Measurements from ENCODE around the gene BPGM. TPM values are rescaled to one million over a fixed set of nuclear protein-coding genes. Genes with fewer than 3 reads are reported as not detected.

The BPGM gene
- total RNA-seq, 1 experiment from 2014 or later, result 25.4 TPM

GRCh38 chr7:134697205-134697886 is 50.7 kb downstream of the BPGM start:
- no peak for DNase-seq (ENCODE audit: low spot score)

- DNase-seq (ENCODE audit: low spot score), result no peak
Observed at GRCh38 chr7:134698481-134698880, 51.8 kb downstream of the BPGM start.

GRCh38 chr7:134699021-134699818 is 52.6 kb downstream of the BPGM start:
- DNase-seq (ENCODE audit: low spot score), result no peak

- no peak for DNase-seq (ENCODE audit: low spot score)
Observed at GRCh38 chr7:134699899-134700298, 53.2 kb downstream of the BPGM start.

GRCh38 chr7:134701272-134701671 is 54.6 kb downstream of the BPGM start:
- DNase-seq (ENCODE audit: low spot score), result peak; percentile 28

GRCh38 chr7:134702366-134703240 is 56.0 kb downstream of the BPGM start:
- DNase-seq (ENCODE audit: low spot score), result no peak

- DNase-seq (ENCODE audit: low spot score), result no peak
Observed at GRCh38 chr7:134703241-134703594, 56.6 kb downstream of the BPGM start.

GRCh38 chr7:134703782-134704181 is 57.1 kb downstream of the BPGM start:
- no peak for DNase-seq (ENCODE audit: low spot score)

GRCh38 chr7:134704827-134705226 is 58.2 kb downstream of the BPGM start:
- no peak for DNase-seq (ENCODE audit: low spot score)

GRCh38 chr7:134705716-134706115 is 59.1 kb downstream of the BPGM start:
- DNase-seq (ENCODE audit: low spot score), result no peak

- no peak for DNase-seq (ENCODE audit: low spot score)
Observed at GRCh38 chr7:134706468-134706867, 59.8 kb downstream of the BPGM start.

- no peak for DNase-seq (ENCODE audit: low spot score)
Observed at GRCh38 chr7:134707663-134708378, 61.2 kb downstream of the BPGM start.

- no peak for DNase-seq (ENCODE audit: low spot score)
Observed at GRCh38 chr7:134708692-134709091, 62.0 kb downstream of the BPGM start.

- DNase-seq (ENCODE audit: low spot score), result no peak
Observed at GRCh38 chr7:134709197-134709596, 62.5 kb downstream of the BPGM start.

GRCh38 chr7:134710511-134710853 is 63.8 kb downstream of the BPGM start:
- DNase-seq (ENCODE audit: low spot score), result no peak

GRCh38 chr7:134710854-134711624 is 64.4 kb downstream of the BPGM start:
- DNase-seq (ENCODE audit: low spot score), result peak; percentile 56

- DNase-seq (ENCODE audit: low spot score), result peak; percentile 73
Observed at GRCh38 chr7:134712196-134712595, 65.5 kb downstream of the BPGM start.

- no peak for DNase-seq (ENCODE audit: low spot score)
Observed at GRCh38 chr7:134714470-134715205, 68.0 kb downstream of the BPGM start.

GRCh38 chr7:134718211-134718875 is 71.7 kb downstream of the BPGM start:
- DNase-seq (ENCODE audit: low spot score), result no peak

Data from H4 (cell line).